ENCODE results near the gene YPEL5.

Gene YPEL5

DNA sequence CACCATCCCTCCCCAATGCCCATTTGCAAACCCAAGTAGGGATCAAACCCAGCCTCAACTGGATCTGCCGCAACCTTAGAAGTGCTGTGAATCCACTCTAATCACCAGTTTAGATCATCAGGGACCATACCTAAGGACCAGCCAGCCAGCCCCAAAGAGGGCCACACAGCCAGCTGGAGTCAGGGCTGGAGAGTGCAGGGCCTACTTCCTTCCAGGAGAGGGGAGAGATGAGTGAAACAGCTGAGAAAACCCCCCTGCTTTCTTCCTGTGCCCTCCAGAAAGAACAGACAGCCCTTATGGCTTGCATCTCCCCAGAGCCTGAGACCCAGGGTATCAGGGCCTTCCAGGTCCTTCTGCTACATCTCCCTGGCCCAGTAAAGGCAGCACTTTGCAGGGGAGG is 25.8 kb downstream of the YPEL5 start:
- no peak for DNase-seq

DNA sequence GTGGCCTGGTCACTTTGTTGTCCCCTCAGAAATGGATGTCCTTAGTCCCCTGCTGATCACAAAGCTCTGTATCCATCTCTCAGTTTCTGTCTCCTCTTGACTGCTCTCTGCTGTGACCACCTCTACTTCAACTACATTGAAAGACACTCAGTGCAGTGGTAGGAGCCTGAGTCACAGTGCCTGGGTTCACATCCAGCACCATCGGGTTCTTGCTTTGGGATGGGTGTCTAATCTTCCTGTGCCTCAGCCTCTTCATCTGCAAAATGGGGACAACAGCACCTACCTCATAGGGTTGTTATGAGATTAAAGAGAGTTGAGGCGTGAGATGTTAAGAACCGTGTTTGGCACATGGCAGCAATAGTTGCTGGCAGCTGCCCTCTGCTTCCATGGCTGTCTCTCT is 30.6 kb downstream of the YPEL5 start:
- no peak for DNase-seq

DNA sequence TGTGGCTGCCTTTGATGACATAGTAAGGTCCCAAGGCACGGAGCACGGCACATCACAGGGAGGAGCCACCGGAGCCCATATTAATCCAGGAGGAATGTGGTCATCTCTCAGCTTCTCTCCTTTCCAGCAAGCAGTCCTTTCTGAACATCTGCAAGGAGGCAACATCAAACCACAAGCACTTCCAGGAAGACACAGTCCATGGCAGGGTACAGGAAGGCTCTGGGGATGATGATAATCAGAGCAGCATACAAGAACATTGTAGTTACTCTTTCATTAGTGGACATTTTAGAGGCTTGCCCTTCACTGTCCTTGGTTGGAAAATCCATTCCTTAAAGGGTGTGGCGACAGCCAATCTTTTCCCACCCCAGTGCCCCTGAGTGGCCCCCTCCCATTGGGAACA is 31.1 kb downstream of the YPEL5 start:
- no peak for DNase-seq

DNA sequence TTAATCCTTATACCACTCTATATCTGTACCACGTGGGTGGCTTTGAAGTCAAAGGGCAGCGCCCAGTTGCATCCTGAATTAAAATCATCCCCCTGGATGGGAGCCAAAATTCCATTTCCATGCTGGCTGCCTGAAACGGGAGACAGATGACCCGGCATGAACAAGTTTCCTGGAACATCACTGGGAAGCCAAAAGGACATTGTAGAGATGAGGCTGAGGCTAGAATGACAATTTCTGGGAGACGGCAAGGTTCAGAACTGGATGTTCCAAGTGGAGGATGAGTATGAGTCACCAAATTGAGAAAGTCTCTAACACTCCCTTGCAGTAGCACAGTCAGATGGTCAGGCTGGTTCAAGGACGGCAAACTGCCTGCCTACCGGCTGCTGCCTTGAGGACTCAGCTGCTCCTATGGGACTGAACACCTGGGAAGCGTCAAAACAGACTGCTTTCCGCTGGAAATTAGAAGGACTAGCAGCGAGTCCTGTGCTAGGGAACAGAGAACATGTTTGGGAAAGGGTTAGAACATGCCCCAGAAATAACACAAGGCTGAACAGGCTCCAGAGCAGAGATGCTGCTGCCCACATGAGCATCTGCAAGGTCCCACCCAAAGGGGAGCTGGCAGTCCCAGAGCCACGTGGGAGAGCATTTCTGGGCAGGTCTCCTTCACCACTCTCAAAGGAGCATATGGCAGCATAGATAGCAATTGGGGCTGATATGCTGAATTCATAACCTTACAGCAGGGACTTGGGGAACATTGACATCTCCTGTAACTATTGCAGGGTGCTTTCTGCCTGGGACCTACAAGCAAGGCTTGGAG is 32.0 kb downstream of the YPEL5 start:
- peak; percentile 67 for DNase-seq

DNA sequence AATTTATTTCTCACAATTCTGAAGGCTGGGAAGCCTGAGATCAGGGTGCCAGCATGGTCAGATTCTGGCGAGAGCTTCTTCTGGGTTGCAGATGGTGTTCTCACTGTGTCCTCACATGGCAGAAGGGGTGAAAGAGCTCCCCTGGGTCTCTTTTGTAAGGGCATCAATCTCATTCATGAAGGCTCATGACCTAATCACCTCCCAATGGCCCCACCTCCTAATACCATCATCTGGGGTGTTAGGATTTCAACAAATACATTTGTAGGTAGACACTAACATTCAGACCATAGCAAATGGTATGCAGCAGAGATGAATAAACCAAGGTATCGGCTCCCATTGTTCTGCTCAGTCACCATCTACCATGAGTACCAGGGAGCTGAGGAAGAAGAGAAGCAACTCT is 32.7 kb downstream of the YPEL5 start:
- DNase-seq, result no peak

DNA sequence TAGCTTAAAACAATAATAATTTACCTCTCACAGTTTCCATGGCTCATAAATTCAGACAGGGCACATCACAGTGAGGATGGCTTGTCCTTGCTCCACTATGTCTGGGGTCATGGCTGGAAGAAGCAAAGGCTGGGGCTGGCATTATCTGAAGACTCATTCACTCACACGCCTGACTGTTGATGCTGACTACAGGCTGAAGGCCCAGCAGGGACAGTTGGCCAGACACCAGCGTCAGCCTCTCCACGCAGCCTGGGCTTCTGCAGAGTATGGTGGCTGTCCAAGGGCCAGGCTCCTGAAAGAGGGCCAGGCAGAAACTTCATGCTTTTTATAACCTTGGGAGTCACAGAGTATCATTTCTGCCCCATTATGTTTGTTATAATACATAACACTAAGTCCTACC is 33.4 kb downstream of the YPEL5 start:
- no peak for DNase-seq

DNA sequence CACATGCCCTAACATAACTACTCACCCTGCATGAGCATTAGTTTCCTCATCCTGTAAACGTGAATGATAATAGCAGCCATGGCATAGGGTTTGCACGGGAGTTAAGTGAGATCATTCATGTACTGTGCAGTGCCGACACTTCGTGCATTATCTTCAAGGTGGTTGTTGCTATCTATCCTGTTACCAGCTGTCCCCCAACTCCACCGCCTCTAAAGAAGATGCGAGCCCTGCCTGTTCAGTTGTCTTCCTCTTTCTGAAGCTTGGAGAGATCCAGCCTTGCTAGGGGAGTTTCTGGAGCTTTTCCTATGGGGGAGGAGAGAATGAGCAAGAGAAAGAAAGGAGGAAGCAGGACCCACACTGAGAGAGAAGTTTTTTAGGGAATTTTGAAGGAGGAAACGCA is 34.4 kb downstream of the YPEL5 start:
- DNase-seq, result no peak

DNA sequence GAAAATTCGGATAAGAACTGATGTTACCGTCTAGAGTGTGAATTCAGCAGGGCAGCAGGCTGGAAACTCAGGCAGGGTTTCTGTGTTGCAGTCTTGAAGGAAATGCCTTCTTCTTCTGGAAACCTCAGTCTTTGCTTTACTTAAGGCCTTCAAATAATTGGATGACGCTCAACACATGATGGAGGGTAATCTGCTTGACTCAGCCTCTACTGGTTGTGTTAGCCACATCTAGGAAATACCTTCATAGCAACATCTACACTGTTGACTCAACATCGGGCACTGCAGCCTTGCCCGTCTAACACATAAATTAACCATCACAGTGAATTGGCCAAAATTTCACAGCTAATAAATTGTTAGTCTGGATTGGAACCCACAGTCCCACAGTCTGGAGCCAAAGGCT is 37.2 kb downstream of the YPEL5 start:
- no peak for DNase-seq

DNA sequence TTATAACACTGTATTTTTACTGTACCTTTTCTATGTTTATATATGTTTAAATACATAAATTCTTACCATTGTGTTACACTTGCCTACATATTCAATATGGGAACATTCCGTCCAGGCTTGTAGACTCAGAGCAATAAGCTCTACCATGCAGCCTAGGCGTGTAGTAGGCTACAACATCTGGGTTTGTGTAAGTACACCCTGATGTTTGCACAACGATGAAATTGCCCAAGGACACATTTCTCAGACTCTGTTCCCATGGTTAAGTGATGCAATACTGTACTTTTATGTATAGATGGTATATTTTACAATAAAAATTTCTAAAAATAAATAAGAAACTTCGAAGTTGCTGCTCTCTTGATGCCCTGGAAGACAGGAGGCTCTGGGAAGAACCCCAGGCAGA is 38.4 kb downstream of the YPEL5 start:
- no peak for DNase-seq

DNA sequence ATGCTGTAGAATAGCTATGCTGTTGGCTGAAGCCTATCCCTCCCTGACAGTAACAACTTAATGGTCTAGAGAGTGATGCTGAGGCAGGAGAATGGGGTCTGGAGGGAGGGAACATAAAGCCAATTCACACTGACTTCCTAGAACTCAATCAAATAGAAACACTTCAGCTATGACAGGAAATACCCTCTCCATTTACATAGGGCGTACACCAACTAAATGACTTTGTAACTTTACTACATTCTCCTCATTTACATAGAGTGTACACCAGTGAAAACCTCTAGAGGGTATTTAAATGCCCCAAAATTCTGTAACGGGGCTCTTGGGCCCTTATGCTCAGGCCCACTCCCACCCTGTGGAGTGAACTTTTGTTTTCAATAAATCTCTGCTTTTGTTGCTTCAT is 41.5 kb downstream of the YPEL5 start:
- no peak for DNase-seq

DNA sequence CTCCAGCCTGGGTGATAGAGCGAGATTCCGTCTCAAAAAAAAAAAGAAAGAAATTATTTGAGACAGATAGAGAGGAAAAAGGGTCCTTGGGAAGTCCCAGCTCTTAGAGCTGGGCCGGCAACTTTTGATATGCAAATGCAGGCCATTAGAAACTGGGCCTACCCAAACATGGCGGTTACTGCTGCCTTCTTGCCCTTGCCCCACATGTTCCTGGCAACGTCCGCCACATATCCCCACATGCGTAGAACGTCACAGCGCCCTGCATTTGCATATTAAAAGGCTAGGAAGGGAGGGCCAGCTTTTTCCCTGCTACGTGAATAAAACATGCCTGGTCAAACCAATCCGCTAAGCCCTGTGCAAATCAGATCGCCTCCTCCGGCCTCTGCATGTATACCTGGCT is 43.8 kb downstream of the YPEL5 start:
- no peak for DNase-seq

DNA sequence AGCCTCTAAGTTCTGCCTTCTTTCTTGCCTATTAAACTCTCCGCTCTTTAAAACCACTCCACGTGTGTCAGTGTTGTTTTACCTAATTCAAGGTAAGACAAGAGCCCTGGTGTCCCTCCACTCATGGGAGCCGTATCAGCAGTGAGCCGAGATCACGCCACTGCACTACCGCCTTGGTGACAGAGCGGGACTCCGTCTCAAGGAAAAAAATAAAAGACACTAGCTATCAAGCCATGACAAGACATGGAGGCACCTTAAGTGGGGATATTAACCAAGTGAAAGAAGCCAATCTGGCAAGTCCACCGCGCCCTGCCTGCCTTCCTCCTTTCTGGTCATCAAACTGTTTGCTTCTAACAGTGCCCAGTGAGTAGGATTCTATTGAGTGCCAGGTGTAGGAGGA is 44.3 kb downstream of the YPEL5 start:
- DNase-seq, result no peak

DNA sequence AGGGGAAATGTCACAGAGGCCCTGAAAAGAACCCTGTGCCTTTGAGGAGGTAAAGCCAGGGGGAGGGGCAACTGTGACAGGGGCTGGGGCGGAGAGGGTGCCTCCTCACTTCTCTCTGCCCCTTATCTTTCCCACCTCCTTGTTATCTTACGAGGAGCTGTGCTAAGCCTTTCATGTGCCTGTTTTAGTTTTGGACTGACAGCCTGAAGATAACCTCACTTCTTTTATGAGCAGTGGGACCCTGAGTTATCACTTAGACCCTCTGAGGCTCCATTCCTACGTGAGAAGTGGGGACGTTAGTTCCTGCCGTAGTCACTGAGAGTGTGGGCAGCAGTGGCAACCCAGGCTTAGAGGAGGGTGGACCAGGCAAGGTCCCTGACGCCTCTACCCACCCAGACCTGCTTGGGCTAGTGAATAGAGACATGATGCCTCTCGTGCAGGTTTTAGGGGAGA is 45.0 kb downstream of the YPEL5 start:
- DNase-seq, result no peak

DNA sequence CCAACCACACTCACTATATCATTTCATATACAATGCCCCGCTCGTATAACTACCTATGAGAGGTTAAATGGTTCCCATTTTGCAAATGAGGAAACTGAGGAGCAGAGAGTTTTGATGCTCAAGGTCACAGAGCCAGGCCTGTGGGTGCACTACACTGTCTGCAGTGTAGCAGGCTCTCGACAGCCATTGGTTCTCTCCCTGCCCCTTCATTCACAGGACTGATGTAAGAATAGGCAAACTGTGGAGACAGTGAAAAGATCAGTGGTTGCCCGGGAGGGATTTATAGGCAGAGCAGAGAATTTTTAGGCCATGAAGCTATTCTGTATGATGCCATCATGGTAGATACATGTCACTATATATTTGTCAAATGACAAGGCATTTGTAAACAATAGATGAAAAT is 45.5 kb downstream of the YPEL5 start:
- no peak for DNase-seq

DNA sequence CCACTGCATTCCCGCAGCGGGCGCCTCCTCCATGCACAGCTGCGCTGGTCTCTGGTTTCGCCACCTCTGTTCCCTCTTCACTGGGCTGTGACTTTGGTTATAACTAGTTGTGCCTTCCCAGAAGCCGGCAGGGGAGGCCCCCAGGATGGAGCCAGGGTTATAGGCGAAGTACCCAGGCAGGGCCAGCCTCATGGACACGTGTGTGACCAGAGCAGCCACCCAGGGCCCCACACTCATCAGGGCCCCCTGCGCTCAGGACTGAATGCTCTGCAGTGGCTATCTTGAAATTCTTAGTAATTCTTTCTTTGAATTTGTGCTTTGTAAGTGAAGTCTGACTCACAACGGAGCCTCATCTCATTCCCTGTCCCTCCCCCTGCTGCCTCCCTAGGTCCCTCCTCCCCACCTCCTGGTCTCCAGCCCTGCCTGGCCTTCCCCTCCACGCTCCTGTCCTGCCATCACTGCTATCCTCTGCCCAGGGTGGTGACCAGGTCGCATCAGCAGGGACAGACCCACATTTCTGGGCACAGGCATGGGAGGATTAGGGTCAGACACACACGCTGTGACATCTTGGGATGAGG is 46.4 kb downstream of the YPEL5 start:
- no peak for DNase-seq

DNA sequence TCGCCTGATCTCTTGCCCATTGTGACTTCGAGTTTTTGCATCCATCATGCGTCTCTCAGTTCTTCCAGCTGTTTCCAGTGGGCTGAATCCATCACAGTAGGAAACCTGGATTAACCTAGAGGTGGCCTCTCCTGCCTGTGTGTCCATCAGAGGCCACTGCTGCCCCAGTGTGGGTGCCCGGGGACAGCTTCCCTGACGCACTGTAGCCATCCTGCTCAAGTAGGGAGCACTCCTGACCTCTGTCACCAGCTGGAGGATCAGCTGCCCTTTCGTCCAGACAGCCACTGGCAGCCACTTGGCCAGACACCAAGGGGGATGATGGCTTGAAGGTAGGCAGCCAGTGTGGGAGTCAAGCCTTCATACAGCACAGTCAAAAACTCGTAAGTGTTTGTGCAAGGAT is 47.6 kb downstream of the YPEL5 start:
- no peak for DNase-seq

DNA sequence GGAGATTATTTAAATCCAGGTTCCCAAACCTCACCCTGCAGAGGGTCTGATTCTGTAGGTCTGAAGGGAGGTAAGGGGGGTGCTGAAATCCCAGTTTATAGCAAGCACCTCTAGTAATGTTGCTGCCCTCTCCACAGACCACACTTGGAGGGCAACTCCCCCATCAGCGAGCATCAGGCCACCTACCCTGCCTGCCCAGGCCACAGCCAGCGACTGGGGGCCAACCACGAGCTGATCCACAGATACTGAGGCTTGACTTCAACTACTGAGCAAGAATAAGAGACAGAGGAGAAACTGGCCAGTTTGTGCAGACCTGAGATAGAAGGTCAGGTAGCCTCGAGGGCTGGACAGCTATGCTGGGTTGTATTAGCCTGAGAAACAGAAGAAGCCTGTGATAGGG is 48.2 kb downstream of the YPEL5 start:
- no peak for DNase-seq

DNA sequence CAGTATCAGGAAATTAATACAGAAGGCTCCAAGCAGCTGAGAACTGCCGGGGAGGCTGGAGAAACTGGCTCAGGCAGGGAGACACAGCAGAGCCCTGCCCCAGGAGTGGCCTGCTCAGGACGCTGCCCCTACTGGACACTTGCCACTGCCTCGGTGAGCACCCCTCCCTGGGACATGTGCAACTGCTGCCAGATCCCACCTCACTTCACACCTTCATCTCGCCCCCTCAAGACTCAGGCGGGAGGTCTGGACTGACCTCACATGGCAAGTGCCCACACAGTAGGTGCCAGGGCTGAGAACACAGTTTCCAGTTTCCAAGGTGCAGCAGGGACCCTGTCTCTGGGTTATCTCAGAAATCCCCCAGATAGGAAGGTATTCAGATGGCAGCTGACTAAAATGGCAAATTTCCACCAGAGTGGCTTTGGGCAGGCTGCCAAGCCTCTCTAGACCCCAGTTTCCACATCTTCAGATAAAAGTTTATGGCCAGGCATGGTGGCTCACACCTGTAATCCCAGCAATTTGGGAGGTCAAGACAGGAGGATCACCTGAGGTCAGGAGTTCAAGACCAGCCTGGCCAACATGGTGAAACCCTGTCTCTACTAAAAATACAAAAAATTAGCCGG is 50.9 kb downstream of the YPEL5 start:
- DNase-seq, result no peak

DNA sequence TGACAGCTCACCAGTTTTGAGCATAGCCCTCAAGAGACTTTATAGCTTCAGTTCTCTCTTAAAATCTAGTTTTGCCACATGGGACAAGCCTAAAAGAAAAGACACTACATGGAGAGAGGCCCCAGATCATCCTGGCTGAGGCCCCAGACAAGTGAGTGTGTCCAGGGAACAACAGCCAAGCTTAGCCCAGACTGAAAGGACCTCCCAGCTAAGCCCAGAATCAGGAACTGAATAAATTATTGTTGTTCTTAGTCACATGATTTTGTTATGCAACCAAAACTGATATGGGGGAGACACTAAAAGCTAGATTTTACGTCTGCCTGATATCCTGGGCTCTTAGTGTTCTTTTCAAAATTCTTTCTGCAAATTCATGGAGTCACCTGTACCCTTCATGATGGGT is 55.2 kb downstream of the YPEL5 start:
- DNase-seq, result no peak

DNA sequence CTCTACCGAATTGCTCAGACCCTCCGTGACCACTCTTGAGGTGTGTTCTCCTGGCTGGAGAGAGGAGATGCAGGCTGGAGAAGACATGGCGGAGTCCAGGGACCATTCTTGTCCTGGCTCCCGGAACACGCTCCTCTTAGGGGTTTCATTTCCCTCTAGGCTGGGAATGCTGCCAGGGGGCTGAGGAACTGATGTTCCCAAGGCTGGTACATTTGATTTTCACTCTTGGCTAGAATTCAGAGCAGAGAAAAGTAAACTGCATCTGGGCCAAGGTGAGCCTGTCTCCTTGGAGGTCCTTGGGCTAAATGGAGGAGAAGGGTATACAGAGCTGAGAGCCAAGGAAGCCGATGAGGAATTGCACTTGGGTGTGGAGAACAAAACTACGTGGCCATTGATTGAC is 56.3 kb downstream of the YPEL5 start:
- DNase-seq, result no peak

DNA sequence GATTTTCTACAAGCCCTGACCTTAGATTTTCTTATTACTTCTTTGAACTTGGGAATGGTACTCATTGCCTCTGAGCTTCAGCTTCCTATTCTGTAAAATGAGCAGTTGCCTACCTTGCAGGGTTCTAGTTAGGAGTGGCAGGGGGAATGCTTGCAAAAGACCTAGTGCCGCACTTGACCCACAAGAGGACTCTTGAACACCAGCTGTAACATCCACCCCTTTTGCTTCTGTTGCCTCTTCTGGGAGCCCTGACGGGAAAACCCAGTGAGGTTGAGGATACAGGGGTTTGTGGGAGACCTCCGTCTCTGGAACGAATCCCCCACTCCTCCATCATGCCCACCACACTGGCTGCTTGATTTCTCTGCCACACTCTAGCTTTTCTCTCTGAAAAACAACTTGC is 57.5 kb downstream of the YPEL5 start:
- DNase-seq, result no peak

DNA sequence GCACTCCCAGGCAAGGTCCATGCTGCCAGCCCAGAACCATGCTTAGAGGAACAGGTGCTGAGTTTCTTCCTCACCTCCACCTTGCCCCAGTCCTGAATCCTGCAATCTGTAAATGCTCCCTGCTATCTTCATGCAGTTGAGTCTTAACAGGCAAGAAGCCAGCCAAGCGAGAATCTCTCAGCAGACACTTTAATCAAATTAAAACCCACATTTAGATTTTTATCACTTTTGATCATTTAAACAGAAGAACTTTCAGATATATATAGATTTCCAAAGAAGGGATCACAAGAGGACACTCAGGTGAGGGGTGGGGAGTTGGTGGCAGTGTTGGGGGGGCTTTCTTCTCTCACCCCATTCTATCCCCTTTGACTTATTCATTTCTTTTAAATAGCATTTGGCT is 58.6 kb downstream of the YPEL5 start:
- DNase-seq, result no peak

DNA sequence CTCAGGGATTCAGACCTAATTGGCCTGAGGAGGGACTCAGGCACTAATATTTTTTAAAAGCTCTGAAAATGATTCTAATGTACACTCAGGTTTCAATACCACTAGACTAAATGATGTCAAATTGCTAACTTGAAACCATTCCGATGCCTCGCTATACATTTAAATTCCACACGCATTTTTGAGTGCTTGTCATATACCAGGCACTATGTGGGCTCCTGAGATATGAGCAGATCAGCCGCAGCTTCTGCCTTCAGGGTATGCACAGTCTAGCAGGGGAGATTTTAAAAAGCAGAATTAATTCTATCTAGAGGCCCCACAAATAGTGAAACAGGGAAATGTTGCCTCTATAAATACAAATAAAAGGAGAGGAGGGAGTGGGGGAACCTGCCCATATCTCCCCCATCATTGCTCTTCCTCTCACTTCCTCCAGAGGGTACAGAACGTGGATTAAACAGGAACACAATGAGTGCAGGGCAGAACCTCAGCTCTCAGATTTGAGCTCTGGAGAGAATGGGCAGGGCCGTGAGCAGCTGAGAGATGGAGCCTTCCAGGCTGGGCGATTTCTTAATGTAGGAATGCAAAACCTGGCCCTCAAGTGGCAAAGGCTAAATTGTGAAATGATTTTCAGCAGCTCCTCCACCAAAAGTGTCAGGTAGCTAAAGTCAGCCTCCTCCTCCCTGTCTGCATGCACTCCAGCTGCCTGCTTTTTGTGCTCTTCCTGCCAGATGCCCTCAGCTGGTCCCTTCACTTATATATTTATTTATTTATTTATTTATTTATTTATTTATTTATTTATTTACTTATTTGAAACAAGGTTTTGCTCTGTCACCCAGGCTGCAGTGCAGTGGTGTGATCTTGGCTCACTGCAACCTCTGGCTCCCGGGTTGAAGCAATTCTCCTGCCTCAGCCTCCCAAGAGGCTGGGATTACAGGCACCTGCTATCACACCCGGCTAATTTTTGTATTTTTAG is 59.9 kb downstream of the YPEL5 start:
- no peak for DNase-seq

All from NCI-H524 treated with DMSO at 0.1 percent for 48 hours (cell line).